Stromal cell of bone marrow (primary cell): Measurements from ENCODE around the gene NUP50.

Experiments
- DNase-seq: peaks from one replicate; pipeline ENCODE4 v3.0.0-alpha.2; 2012; ENCODE audit warnings: low read depth

NUP50 gene

GRCh38 chr22:45196308-45196707, 32.6 kb downstream of the NUP50 start:
- DNase-seq: no peak

GRCh38 chr22:45196926-45197605, 33.3 kb downstream of the NUP50 start:
- DNase-seq: no peak

- DNase-seq: no peak
Measured at GRCh38 chr22:45197606-45198462, 34.1 kb downstream of the NUP50 start.

GRCh38 chr22:45198463-45198795, 34.7 kb downstream of the NUP50 start:
- no peak for DNase-seq

- no peak for DNase-seq
Measured at GRCh38 chr22:45199723-45200122, 36.0 kb downstream of the NUP50 start.

- DNase-seq: no peak
Measured at GRCh38 chr22:45200230-45200629, 36.5 kb downstream of the NUP50 start.

GRCh38 chr22:45200860-45201511, 37.3 kb downstream of the NUP50 start:
- no peak for DNase-seq

GRCh38 chr22:45201678-45202332, 38.1 kb downstream of the NUP50 start:
- DNase-seq: no peak

GRCh38 chr22:45202333-45203149, 38.8 kb downstream of the NUP50 start:
- no peak for DNase-seq

GRCh38 chr22:45203150-45203951, 39.6 kb downstream of the NUP50 start:
- DNase-seq: no peak

GRCh38 chr22:45204241-45204640, 40.5 kb downstream of the NUP50 start:
- DNase-seq: no peak

GRCh38 chr22:45204819-45205218, 41.1 kb downstream of the NUP50 start:
- DNase-seq: no peak

- DNase-seq: no peak
Measured at GRCh38 chr22:45205276-45205925, 41.7 kb downstream of the NUP50 start.

GRCh38 chr22:45206233-45206632, 42.5 kb downstream of the NUP50 start:
- no peak for DNase-seq

- no peak for DNase-seq
Measured at GRCh38 chr22:45207533-45207932, 43.8 kb downstream of the NUP50 start.

- no peak for DNase-seq
Measured at GRCh38 chr22:45207981-45208664, 44.4 kb downstream of the NUP50 start.

- DNase-seq: no peak
Measured at GRCh38 chr22:45208696-45208992, 44.9 kb downstream of the NUP50 start.

- DNase-seq: peak; percentile 43
Measured at GRCh38 chr22:45208993-45209838, 45.5 kb downstream of the NUP50 start.

GRCh38 chr22:45210174-45210573, 46.4 kb downstream of the NUP50 start:
- DNase-seq: no peak
